Activated CD4-positive, alpha-beta T cell treated with anti-CD3 and anti-CD28 coated beads for 1 hour (primary cell): ENCODE data around the gene USP33.
"Not testable (repeated sequence)": the region's sequence is repeated elsewhere in the genome, so short reads cannot be mapped to it uniquely, and the experiment has no call there.

Source experiments
- DNase-seq: peaks from one replicate; pipeline ENCODE4 v3.0.0-alpha.2; 2020

USP33 gene

DNA sequence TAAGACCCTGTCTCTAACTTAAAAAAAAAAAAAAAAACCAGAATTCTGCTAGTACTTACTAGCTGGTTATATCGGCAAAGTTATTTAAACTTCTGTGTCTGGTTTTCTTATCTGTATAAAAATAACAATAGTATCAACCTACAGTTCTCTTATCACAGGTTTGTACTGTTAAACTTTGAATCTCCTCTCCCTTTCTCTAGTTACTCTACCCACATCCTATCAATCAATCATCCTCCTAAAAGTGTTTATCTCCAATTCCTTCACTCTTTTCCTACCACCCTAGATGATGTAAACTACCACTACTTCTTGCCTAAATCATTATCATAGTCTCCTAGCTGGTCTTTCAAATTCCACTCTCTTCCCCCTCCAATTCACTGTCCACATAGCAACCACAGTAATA is 27.6 kb downstream of the USP33 start:
- DNase-seq = no peak

DNA sequence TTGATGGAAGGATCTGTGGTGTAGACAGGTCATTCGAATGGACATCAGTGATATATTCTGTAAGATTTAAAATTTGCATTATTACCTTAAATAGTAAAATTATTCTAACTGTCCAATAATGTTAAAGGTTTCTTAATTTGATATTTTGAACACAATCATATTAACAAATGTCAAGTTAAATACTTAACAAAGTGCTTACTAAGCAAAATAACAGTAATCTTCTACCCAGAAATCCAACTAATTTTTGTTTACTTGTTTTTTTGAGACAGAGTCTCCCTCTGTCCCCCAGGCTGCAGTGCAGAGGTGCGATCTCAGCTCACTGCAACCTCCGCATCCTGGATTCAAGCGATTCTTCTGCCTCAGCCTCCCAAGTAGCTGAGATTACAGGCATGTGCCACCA is 33.9 kb downstream of the USP33 start:
- no peak for DNase-seq

- DNase-seq = no peak
These were observed 41.5 kb downstream of the USP33 start for GRCh38 chr1:77718181-77718580.

GRCh38 chr1:77716065-77716464 is 43.6 kb downstream of the USP33 start:
- no peak for DNase-seq

DNA sequence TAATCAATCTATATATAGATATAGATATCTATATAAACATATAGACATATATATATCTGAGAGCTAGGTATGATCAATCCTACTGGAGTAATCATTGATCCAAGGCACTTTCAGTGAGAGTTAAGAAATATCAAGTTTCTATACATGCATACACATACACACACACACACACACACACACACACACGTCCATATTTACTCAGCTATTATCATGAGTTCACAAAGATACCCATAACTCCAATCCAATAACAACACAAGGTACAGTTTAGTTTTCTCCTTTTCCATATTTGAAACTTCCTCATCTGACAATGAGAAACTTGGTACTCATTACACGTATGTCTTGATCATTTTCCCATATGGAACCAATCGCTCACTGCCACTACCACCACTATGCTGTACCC is 49.9 kb downstream of the USP33 start:
- DNase-seq = no peak

GRCh38 chr1:77706321-77706720 is 53.3 kb downstream of the USP33 start:
- DNase-seq = no peak

GRCh38 chr1:77704736-77705135 is 54.9 kb downstream of the USP33 start:
- DNase-seq = no peak

- not testable (repeated sequence) for DNase-seq
These were observed 60.0 kb downstream of the USP33 start for GRCh38 chr1:77699673-77700072.

DNA sequence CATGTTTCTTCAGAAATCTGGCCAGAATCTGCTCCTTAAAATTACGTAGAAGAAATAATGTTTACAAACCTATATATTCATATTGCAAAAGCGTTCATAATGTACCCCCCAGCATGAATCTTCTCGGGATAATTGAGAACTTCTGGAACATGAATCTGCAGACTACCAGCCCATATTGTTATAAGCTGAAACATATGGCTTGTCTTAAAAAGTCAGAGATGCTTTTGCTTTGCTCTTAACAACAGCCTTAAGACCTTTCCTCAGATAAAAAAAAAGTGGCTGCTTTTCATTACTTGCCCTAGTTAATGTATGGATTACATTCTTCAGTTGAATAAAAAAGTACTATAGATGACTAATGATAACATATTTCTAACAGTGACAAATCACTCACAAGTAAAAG is 62.2 kb downstream of the USP33 start:
- DNase-seq = no peak

- no peak for DNase-seq
These were observed 70.7 kb downstream of the USP33 start for GRCh38 chr1:77688939-77689338.

GRCh38 chr1:77687519-77687906 is 72.1 kb downstream of the USP33 start:
- DNase-seq = no peak

DNA sequence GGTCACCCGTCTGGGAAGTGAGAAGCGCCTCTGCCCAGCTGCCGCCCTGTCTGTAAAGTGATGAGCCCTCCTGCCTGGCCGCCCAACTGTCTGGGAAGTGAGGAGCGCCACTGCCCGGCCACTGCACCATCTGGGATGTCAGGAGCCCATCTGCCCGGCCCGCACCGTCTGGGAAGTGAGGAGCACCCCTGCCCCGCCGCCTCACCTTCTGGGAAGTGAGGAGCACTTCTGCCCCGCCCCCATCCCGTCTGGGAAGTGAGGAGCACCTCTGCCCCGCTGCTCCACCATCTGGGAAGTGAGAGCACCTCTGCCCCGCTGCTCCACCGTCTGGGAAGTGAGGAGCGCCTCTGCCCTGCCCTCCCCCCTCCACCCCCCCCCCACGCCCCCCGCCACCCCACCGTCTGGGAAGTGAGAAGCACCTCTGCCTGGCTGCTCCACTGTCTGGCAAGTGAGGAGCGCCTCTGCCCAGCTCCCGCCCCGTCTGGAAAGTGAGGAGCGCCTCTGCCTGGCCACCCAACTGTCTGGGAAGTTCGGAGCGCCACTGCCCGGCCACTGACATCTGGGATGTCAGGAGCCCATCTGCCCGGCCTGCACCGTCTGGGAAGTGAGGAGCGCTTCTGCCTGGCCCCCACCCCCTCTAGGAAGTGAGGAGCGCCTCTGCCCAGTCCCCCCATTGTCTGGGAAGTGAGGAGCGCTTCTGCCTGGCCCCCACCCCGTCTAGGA is 72.7 kb downstream of the USP33 start:
- no peak for DNase-seq

DNA sequence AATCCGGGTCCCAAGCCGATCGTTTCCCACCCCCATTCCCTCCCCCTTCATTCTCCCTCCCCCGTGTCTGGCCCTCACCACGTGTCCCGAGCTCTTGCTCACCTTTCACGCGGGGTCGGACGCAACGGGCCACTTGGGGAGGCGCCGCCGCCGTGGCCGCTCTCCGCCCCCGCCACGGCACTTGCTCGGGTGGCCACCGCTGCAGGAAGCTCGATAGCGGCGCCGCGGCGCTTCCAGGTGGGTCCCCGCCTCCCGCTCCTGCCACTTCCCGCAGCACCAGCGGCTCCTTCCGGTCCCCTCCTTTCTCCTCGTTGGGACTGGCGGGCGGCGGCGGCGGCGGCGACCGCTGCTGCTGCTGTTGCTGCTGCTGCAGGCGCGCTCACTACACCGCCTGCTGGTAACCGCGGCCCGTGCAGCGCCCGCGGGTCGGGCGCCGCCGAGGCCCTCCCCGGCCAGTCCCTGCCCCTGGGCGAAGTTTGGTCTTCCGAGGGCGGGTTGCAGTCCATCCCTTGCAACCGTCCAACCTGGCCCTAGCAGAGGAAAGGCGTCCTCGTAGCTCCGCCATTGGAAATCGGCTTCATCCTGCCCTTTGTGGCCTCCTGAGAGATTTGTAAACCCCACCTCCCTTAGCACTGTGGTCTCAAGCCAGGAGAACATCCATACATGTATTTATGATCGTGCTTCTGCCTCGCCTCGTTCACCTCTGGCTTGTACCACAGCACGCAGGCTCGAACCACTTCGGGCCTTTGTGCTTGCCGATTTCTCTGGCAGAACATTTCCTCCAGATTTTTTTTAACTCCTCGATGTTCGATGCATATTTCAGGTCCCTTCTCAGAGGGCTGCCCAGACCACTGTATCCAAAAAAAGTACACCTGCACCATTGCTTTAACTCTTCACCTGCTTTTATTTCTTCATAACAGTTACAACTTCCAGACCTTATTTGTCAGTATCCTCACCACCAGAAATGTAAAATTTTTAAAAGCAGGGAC is 76.2 kb downstream of the USP33 start:
- peak; percentile 84 for DNase-seq

- DNase-seq = peak; percentile 86
These were observed 77.0 kb downstream of the USP33 start, which contains the start of gene ZZZ3 for GRCh38 chr1:77682460-77683159. Gene ZZZ3 (minus strand): TSS chr1:77682658. CDS start chr1:77633354, 49,304 bp downstream.

- DNase-seq = no peak
These were observed 79.5 kb downstream of the USP33 start for GRCh38 chr1:77680173-77680572.

DNA sequence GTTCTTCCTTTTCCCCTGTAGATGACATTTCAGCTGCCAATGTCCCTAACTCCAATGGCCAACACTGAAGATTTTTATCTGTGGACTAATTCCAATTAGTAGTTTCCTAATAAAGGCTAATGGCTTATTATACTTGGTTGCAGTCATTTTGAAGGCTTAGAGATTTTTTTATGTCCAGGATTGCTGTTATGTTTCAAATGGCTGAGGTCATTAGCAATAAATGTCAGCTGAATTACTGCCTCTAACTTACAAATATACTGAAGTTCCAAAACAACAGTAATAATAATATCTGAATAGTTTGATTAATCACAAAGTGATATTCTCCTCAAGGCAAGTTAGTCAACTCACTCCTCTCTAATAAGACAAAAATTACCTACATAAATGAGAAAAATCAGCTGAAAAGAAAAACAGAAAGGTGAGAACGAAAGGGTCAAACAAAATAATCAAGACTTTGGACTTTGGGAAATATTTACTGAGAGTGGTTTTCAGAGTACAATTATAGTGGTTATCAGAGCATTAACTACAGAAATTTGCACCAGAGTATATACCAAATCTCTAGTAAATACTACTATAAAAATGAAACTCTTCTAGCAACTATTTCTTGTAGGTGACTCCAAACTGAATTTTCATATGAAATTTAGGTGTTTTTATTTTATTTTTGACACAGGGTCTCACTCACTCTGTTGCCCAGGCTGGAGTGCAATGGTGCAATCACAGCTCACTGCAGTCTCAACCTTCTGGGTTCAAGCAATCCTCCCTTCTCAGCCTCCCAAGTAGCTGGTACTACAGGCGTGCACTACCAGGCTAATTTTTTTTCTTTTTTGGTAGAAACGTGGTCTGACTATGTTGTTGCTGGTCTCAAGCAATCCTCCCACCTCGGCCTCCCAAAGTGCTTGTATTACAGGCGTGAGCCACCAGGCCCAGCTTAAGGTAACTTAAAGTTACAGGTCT is 80.7 kb downstream of the USP33 start:
- DNase-seq = no peak

GRCh38 chr1:77674807-77675206 is 84.8 kb downstream of the USP33 start:
- not testable (repeated sequence) for DNase-seq

DNA sequence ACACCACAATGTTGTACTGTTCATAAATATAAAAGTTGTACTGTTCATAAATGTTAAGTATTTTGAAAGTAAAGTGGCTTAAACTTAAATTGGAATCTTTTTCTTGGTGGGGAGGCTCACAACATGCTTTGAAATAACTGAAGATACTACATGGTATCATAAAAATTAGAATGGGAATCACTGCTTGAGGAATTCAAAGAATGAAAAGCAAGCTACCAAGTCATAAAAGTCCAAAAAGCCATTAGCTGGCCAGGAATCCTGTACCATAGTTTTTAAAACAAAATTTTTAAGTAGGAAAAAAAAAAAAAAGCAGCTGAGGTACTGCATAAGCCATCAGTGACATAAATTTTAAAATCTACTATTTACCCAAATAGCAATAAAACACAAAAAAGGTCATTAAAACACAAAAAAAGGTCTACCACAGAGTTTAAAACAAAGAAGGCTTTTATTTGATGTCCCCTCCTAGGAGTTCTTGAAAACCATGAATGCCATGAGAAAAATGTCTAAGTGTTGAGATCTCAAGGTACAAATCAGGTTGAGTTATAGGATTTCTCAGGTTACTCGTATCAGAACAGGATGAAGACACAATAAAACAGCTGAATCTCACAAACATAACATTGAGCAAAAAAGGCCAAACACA is 85.8 kb downstream of the USP33 start:
- DNase-seq = no peak

GRCh38 chr1:77673030-77673429 is 86.6 kb downstream of the USP33 start:
- DNase-seq = no peak

DNA sequence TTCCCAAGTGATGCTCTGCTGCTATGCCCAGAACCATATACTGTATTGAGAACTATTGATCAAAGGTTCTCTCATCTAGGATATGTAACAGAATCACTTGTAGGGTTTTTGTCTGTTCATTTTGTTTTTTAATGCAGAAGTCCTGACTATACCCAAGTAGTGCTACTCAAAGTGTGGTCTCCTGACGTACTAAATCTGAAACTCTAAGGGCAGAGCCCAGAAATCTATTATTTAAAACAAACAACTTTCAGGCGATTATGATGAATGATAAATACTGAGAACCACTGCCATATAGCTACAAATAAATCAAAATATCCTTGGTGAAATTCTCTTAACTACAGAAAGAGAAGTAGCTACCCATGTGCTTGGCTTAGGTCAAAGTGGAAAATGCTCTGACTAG is 87.3 kb downstream of the USP33 start:
- DNase-seq = no peak

DNA sequence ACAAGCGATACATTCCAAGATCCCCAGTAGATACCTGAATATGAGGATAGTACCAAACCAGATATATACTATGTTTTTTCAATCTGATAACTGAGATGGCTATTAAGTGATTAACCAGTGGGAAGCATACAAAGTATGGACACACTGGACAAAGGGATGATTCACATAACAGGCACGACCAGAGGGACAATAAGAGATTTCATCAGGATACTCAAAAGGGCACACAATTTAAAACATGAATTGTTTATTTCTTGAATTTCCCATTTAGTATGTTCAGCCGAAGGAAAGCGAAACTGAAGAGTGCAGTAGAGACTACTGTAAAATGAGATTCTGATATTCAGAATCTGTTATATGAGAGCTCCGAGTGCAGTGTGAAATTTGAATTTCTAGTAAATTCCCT is 87.8 kb downstream of the USP33 start:
- no peak for DNase-seq

DNA sequence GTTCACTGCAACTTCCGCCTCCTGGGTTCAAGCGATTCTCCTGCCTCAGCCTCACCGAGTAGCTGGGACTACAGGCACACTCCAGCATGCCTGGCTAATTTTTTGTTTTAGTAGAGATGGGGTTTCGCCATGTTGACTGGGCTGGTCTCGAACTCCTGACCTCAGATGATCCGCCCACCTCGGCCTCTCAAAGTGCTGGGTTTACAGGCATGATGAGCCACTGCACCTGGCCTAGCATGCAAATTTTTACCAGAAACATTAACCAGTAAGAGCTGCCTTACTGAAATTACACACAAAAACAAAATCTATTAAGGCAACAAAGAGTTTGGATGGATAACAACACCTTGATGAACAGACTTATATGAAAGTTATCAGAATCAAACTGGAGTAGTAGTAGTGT is 89.3 kb downstream of the USP33 start:
- no peak for DNase-seq
